HL-60 (cell line): ENCODE data around the gene MS4A4E.

Experiments used
- DNase-seq, 2 experiments: peaks; one replicate each; pipeline ENCODE4 v3.0.0-alpha.2; 2010 to 2020; ENCODE audit warnings: low read depth in 1 of 2, low spot score in 1 of 2
- H3K27ac ChIP-seq: fragments of 250-450 bp; sonication (Bioruptor Pico); replicated peaks from 2 replicates; pipeline ENCODE4 v1.5.1; 2020; ENCODE audit warnings: mild to moderate bottlenecking, moderate library complexity
- H3K27me3 ChIP-seq: fragments of 250-450 bp; sonication (Bioruptor Pico); 2 replicates; pipeline ENCODE4 v1.5.1; 2021; ENCODE audit warnings: mild to moderate bottlenecking, moderate library complexity; ENCODE audit not compliant: insufficient read depth, poor library complexity, severe bottlenecking
- H3K4me3 ChIP-seq: replicated peaks from 2 replicates; pipeline ENCODE4 v1.5.1; 2011; ENCODE audit warnings: mild to moderate bottlenecking, control low read depth, low read length; ENCODE audit not compliant: insufficient read depth
- CTCF ChIP-seq: IDR thresholded peaks from one replicate; pipeline ENCODE4 v1.5.1; 2011; ENCODE audit warnings: low read length, control low read depth, inconsistent platforms; ENCODE audit not compliant: insufficient read depth
- GABPA ChIP-seq: IDR thresholded peaks from 2 replicates; pipeline ENCODE4 v1.6.1; 2012; ENCODE audit warnings: low read depth
- POLR2AphosphoS5 ChIP-seq: IDR thresholded peaks from 2 replicates; pipeline ENCODE4 v1.6.1; 2012; ENCODE audit warnings: low read depth
- REST ChIP-seq: IDR thresholded peaks from 2 replicates; pipeline ENCODE4 v1.6.1; 2012; ENCODE audit warnings: low read depth; ENCODE audit not compliant: insufficient replicate concordance
- SPI1 ChIP-seq: IDR thresholded peaks from 2 replicates; pipeline ENCODE4 v1.6.1; 2012; ENCODE audit warnings: low read depth, mild to moderate bottlenecking, borderline replicate concordance

The MS4A4E gene

GRCh38 chr11:60240662-60241061, 2.3 kb downstream of the MS4A4E start:
- Histone ChIP-seq H3K27me3 (no peaks in the 10 kb centered on the region), H3K27ac (no peak overlapping the region), H3K4me3 (no peak overlapping the region)
- no peak for TF ChIP-seq REST
- no peak for TF ChIP-seq CTCF
- TF ChIP-seq GABPA: no peak
- no peak for TF ChIP-seq SPI1
- TF ChIP-seq POLR2AphosphoS5: no peak
- no peak for DNase-seq

GRCh38 chr11:60235321-60235720, 7.6 kb downstream of the MS4A4E start:
- TF ChIP-seq SPI1: peak; percentile 23; the same call in 1 of the 2 replicates
- no peak for TF ChIP-seq POLR2AphosphoS5
- no peak for TF ChIP-seq GABPA
- DNase-seq: peak; percentile 24 to 26
- Histone ChIP-seq H3K27ac (no peak overlapping the region), H3K4me3 (no peak overlapping the region), H3K27me3 (no peaks in the 10 kb centered on the region)

GRCh38 chr11:60230681-60231080, 12.3 kb downstream of the MS4A4E start:
- TF ChIP-seq SPI1 (peak; percentile 33; the same call in 1 of the 2 replicates), CTCF (no peak)
- no peak for DNase-seq
- H3K27me3 ChIP-seq: no peaks in the 10 kb centered on the region
- no peak overlapping the region for H3K4me3 ChIP-seq
- no peak overlapping the region for H3K27ac ChIP-seq

- no peak for DNase-seq
- Histone ChIP-seq H3K27me3 (no peaks in the 10 kb centered on the region), H3K4me3 (no peak overlapping the region), H3K27ac (no peak overlapping the region)
- TF ChIP-seq GABPA (no peak), CTCF (no peak), POLR2AphosphoS5 (no peak), REST (no peak), SPI1 (no peak)
Measured at GRCh38 chr11:60222141-60222540, 20.8 kb downstream of the MS4A4E start.
